ENCODE measurements around the gene CCDC6.

CCDC6 gene

DNA sequence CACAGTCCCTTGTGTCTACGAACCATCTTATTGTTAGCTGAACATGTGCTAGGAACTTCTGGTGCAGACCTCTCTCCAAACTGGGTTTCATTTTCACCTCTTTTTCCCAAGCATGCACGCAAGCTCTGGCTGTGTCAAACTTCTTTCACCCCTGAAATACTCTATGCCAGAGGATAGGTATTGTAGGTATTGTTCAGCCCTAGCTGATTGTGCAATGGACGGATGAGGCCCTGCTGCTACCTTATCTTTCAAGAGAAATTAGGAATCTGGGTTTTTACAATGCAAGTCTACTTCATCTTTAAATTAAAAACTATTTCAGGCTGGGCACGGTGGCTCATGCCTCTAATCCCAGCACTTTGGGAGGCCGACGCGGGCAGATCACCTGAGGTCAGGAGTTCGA lies 124.8 kb downstream of the CCDC6 start:
- no peak for TF ChIP-seq MAX (IDR thresholded peaks at IDR 0.05; ENCODE audit: low read depth, low read length)
- no peak for TF ChIP-seq CTCF (IDR thresholded peaks at IDR 0.05; ENCODE audit: low read depth, low read length)
- no peak for TF ChIP-seq MYC (IDR thresholded peaks at IDR 0.05; ENCODE audit: low read depth, low read length)
- TF ChIP-seq POLR2A (IDR thresholded peaks at IDR 0.05; ENCODE audit: extremely low read depth, insufficient read length), result no peak
- no peak overlapping the region for H3K4me3 ChIP-seq (ENCODE audit: low read depth, low read length)
- no peak for DNase-seq (ENCODE audit: low read depth)

DNA sequence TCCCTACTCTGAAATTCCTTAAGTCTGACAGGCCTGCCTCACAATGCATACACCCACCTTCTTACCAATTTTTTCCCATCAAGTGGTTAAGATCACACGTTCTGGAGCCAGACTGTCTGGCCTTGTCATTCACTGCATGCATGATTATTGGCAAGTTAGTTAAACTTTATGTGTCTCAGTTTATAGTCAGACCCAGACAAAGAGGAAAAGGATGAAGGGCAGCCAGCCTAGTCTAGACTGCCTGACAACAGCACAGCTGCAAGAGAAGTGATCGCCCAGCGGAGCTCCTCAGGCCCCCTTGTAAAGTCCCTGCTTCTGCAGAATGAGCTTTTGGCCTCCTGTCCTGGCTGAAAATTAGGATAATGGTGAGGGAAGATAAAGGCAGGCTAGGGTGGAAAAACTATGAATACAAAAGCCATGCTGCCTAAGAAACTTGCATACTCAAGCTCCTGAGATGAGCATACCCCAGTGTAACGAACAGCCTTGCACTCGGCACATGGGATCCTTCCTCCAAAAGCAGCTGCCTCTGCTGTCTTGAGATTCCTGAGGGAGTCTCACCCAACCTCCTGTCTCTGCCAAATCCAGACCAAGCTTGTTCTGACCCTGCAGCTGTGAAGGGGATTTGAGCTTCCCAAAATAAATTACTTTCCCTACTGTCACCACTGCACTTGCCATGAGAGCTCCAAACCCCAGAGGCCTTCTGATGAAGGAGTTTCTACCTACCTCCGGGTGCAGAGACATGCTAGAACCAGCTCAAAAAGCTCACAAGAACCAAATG lies 126.4 kb downstream of the CCDC6 start:
- no peak for DNase-seq (ENCODE audit: low read depth)
- TF ChIP-seq MYC (IDR thresholded peaks at IDR 0.05; ENCODE audit: low read depth, low read length), result no peak
- TF ChIP-seq CTCF (IDR thresholded peaks at IDR 0.05; ENCODE audit: low read depth, low read length), result no peak
- no peak for TF ChIP-seq POLR2A (IDR thresholded peaks at IDR 0.05; ENCODE audit: extremely low read depth, insufficient read length)
- no peak for TF ChIP-seq MAX (IDR thresholded peaks at IDR 0.05; ENCODE audit: low read depth, low read length)
- H3K4me3 ChIP-seq (ENCODE audit: low read depth, low read length), result no peak overlapping the region

DNA sequence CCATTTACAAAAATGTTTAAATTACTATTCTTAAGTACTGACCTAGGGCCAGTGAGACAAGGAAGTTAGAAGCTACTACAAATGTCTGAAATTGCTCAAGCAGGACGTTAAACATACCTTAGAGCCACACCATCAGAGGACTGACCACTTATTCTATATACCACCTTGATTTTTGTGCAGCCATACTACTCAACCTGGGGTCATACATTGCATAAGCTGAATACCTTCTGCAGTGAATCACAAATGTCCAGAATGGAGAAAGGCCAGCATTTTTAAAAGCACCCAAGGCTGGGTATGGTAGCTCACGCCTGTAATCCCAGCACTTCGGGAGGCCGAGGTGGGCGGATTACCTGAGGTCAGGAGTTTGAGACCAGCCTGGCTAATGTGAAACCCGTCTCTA lies 131.9 kb downstream of the CCDC6 start:
- no peak for TF ChIP-seq POLR2A (IDR thresholded peaks at IDR 0.05; ENCODE audit: extremely low read depth, insufficient read length)
- no peak for TF ChIP-seq MYC (IDR thresholded peaks at IDR 0.05; ENCODE audit: low read depth, low read length)
- no peak for TF ChIP-seq MAX (IDR thresholded peaks at IDR 0.05; ENCODE audit: low read depth, low read length)
- TF ChIP-seq CTCF (IDR thresholded peaks at IDR 0.05; ENCODE audit: low read depth, low read length), result no peak
- DNase-seq (ENCODE audit: low read depth), result no peak

GRCh38 chr10:59773088-59773487 lies 133.3 kb downstream of the CCDC6 start:
- no peak for DNase-seq (ENCODE audit: low read depth)
- no peak for TF ChIP-seq POLR2A (IDR thresholded peaks at IDR 0.05; ENCODE audit: extremely low read depth, insufficient read length)
- TF ChIP-seq CTCF (IDR thresholded peaks at IDR 0.05; ENCODE audit: low read depth, low read length), result no peak
- TF ChIP-seq MAX (IDR thresholded peaks at IDR 0.05; ENCODE audit: low read depth, low read length), result no peak
- TF ChIP-seq MYC (IDR thresholded peaks at IDR 0.05; ENCODE audit: low read depth, low read length), result no peak
- H3K4me3 ChIP-seq (ENCODE audit: low read depth, low read length), result no peak overlapping the region

More for the DNA sequence above, 131.9 kb downstream of the CCDC6 start:
- no peak overlapping the region for H3K4me3 ChIP-seq (ENCODE audit: low read depth, low read length)

DNA sequence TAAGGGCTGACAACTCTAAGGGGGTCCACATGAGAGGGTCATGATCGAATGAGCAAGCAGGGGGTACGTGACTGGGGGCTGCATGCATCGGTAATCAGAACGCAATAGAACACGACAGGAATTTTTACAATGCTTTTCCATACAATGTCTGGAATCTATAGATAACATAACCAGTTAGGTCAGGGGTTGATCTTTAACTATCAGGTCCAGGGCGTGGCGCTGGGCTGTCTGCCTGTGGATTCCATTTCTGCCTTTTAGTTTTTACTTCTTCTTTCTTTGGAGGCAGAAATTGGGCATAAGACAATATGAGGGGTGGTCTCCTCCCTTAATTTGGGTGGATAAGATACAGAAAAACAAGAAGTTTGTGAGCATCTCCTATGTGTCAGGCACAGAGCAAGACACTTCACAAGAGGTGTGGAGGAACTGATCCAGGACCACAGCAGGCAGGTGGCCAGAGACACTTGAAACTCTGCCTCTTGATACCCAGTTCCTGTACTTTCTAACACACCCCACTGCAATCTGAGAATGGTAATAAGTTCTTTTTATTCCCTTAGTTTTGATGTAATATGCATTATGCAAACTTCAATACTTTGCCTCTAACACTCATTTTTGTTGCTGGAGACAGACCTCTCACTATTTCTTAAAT lies 135.1 kb downstream of the CCDC6 start:
- no peak for TF ChIP-seq MYC (IDR thresholded peaks at IDR 0.05; ENCODE audit: low read depth, low read length)
- no peak for TF ChIP-seq POLR2A (IDR thresholded peaks at IDR 0.05; ENCODE audit: extremely low read depth, insufficient read length)
- TF ChIP-seq CTCF (IDR thresholded peaks at IDR 0.05; ENCODE audit: low read depth, low read length), result no peak
- no peak for TF ChIP-seq MAX (IDR thresholded peaks at IDR 0.05; ENCODE audit: low read depth, low read length)
- no peak for DNase-seq (ENCODE audit: low read depth)
- H3K4me3 ChIP-seq (ENCODE audit: low read depth, low read length), result no peak overlapping the region
